Skeletal muscle satellite cell (primary cell): ENCODE data around the gene C19orf33. TPM values are rescaled to one million over a fixed set of nuclear protein-coding genes. Genes with fewer than 3 reads are reported as not detected.

Experiments
- small RNA-seq: library from RNA; depleted of rRNA; stranded (forward); fragments of <200 nt; gene quantifications from one replicate; pipeline ENCODE3, GENCODE V24; 2012

The C19orf33 gene

Small RNA genes within 50 kb of the gene (small RNA-seq; reads per million reads assigned to genes)
- gene RF00019: not detected
